ENCODE data around the gene OCRL.
"Not testable (repeated sequence)": the region's sequence is repeated elsewhere in the genome, so short reads cannot be mapped to it uniquely, and the experiment has no call there.

Gene OCRL

DNA sequence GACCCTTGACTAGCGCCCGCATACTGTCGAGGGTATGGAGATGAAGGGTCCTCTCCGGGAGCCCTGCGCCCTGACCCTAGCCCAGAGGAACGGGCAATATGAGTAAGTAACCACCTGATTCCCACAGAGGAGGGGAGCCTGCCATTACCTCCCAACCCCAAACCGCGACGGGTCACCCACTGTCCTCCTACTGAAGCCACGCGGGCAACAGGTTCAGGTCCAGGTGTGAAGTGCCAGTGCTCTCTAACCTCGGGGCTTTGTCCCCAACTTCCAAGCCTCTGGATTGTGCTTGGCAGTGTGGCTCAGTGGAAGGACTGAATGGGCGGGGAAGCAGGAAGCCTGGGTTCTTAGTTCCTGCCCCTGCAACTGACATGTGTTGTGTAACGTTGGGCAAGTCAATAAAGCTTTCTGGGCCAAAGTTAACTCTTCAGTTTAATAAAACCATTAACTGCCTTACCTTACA lies 694 bp downstream of the OCRL start:
- no peak for FAIRE-seq

DNA sequence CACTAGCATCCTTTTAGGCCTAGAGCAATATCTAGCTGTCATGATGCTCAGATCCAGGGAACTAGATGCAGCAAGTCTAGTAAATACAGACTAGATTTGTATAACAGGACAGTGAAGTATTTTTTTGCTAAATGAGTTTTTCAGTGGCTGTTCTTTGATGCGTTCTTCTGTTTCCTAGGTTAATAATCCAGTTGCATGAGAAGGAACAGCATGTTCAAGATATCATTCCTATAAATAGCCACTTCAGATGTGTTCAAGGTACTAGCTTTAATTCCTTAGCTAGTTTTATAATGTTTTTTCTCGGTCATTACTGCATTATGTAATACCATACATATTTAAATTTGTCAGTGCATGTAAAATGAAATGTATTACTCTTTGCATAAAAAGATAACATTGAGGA lies 4.7 kb downstream of the OCRL start:
- no peak for FAIRE-seq

DNA sequence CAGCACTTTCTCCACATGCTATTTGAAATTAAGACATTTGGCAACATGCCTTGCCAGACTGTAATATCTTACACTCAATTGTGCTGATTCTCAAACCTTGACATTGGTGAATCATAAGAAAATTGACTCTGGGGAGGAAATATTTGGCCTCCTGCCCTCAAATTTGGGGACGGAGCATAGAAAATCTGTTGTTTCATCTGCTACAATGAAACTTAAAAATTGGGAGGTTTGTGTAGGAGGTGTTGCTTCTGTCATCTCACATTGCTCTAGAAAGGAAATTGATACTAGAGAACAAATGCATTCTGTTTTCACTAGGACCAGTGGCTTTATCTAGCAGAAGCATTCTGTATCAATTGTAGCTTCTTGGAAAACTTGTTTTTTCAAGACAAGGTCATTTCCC lies 5.3 kb downstream of the OCRL start:
- FAIRE-seq = no peak

DNA sequence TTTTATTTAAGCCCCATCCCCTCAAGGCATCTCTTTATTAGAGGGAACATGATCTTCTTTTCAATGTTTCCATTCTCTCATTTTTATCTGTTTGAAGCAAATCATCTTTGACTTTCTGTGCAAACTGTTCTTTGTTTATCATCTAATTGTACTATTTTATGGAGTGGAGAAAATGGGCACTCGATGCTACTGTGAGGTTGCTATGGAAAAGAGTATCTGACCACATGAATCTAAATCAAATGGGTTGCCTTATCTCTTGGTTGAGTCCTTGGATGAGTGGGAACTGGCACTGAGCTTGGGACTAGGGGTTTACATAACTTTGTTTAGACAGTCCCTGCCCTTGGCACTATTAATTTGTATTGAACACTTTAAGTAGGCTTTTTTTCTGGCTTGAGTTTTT lies 9.1 kb downstream of the OCRL start:
- FAIRE-seq = no peak

DNA sequence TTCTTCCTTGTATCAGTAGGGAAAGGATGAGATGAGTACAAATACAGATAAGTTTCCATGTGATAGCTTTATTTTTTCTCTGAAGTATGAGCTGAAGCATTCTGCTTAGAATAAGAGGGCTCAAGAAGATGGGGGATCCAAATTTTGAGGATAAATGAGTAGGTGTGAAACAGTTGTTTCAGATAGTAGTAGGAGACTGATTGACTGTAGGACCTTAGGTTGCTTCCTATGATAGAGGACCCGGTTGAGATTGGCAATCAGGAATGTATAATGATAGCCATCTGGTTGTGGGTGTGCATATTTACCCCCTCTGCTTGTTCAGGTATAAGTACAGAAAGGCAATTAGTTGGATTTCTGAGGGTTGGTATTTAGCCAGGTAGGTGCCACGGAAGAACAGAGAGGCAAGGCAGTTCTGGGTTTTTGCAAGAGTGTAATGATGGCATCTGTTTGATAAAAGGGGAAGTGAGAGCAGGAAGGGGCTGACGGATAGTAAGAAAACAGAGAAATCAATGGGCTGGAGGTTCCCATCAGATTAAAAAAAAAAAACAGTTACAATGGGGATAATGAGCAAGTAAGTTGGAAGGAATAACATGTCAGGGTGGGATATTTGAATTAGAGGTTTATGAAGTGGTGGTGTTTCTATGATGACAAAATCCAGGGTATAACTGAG lies 13.7 kb downstream of the OCRL start:
- FAIRE-seq = no peak

DNA sequence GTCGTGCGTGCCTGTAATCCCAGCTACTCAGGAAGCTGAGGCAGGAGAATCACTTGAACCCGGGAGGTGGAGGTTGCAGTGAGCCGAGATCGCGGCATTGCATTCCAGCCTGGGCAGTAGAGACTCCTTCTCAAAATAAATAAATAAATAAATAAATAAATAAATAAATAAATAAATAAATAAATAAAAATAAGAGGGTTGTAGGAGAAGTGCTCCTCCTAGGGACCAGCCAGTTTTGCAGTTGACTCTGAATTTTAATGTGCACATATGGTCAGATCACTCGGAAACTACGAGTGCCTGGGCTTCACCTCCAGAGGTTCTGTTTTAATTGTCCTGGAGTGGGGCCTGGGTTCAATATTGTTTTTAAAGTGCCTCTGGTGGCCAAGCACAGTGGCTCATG lies 14.8 kb downstream of the OCRL start:
- not testable (repeated sequence) for FAIRE-seq

DNA sequence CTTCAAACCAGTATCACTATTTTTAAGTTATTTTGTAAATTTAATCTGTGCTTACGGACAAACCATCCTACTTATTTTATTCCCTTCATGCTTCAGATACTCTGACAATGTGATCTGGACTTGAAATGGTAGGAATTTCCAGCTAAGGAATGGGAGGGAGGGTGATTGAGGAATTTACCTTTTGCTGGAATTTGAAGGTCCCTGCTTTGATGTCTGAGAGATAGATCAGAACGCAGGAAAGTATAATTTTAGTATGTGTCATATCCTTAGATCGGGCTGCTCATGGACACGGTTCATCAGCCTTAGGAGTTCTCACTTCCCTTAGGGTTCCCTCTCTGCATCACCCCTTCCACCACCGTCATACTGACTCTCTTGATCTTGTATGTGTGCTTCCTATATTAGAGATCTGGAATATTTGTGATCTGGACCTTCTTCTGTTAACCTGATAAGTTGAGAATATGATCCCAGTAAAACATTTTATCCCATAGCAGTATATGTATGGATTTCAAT lies 16.8 kb downstream of the OCRL start:
- FAIRE-seq = no peak

DNA sequence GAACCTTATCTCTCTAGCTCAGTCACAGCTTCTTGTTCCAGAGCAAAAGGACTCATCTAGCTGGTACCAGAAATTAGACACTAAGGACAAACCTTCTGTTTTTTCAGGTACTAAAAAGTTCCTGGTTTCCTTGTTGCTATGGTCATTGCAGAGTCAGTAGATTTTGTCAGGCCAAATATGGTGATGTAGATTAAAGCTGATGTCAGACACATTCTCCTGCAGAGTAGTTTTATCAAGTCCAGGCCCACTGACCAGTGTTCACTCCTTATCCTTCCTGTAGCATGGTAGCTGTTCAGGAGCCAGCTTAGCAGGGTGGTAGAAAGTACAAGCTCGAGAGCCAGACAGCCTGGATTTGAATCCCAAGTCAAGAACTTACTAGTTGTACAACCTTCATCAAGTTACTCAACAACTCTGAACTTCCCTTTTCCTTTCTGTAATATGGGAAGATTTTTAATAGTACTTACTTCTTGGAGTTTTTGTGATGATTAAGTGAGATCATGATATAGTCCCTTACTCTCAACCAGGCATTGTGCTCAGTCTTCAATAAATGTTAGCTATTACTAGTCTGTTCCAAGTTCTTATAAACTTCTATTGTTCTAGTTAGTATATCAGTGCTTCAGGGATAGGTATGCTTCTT lies 17.9 kb downstream of the OCRL start:
- FAIRE-seq = no peak

DNA sequence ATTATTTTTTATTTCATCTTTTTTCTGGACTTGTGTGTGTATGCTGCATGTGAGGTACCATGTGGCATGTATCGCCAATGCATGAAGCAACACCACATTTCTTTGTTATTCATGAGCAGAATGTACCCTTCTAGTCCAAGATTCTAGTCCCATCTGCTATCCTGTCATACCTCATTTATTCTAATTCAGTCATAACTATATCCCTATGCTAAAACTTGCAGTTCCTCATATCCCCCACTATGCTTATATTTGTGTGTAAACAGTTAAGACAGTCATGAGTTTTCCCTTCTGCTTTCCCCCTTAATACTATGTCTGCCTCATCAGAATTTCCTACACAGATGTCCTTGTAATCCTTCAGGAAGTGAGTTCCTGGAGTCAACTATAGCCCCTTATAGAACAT lies 19.7 kb downstream of the OCRL start:
- FAIRE-seq = no peak

DNA sequence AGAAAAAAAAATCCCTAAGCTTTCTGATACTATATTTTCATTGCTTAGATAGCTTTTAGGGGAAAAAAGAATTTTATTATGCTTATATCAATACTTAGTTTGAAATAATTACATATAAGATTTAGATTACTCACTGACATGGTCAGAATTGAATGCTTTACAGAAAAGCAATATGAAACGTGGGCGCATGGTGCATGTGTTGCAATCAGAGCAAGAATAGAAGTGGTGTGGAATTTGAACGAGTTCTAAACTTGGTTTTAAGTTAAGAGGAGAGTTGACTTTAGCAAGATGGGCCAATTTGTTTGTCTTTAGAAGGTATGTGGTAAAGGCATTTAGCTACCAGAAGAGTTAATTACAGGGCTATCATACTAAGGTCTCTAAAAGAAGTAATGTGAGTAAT lies 21.4 kb downstream of the OCRL start:
- no peak for FAIRE-seq

DNA sequence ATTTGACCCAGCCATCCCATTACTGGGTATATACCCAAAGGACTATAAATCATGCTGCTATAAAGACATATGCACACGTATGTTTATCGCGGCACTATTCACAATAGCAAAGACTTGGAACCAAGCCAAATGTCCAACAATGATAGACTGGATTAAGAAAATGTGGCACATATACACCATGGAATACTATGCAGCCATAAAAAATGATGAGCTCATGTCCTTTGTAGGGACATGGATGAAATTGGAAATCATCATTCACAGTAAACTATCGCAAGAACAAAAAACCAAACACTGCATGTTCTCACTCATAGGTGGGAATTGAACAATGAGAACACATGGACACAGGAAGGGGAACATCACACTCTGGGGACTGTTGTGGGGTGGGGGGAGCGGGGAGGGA lies 24.3 kb downstream of the OCRL start:
- FAIRE-seq = not testable (repeated sequence)

DNA sequence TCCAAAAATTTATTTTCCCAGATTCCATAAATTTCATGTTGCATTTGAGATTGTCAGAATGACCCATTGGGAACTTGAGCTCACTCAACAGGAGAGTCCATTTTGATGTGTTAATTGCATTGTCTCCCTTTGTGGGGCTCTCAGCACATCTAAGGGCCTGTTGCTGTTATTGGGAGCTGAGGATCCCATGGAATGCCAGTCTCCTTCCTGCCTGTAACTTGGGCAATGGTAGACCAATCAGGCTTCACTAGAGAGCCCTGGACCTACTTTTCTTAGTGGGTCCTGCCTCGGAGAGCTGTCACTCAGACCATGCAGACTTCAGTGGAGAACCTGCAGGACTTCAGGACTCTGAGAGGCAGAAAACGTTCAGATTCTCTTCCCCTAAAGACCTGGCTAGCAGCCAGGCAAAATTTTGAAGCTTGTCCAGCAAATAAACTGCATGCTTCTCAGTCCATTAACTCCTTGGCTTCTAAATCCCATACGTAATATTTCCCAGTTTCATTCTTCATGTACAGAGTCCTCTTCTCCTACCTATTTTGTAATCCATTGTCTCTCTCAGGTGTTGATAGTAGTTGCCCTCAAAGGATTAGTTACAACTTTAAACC lies 25.1 kb downstream of the OCRL start:
- no peak for FAIRE-seq

DNA sequence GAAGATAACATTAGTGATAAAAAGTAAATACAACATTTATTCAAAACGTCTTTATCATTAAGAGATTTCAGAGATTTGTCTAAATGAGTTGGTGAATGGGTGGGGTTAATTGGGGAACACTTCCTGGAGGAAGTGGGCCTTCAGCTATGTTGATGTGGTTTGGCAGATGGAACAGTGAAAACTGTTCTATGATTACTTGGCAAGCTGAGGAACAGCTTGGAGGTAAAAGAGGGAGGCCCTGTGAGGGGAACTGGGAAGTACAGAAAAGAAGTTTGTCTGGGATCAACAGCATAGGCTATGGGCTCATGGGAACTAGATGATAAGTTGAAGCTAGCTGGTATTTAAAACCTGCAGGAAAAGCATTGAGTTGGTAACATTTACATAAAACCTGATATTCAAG lies 26.0 kb downstream of the OCRL start:
- FAIRE-seq = no peak

DNA sequence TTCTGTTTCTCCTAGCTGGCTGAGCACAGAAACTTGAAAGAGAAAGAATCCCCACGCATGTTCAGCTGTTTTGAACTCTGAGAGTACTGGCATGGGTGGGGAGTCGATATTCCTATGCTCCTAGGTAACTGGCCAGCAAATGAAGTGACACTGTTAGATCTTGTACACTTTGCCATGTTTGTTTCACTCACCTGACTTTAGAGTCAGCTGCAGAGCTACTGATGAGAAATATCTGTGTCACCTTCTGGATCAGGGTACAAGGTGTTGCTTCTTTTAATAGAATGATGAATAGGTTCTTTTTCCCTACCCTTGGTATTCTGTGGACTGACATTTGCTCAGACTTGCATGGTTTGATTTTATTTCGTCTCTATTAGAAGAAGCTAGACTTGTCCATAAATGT lies 28.3 kb downstream of the OCRL start:
- no peak for FAIRE-seq

DNA sequence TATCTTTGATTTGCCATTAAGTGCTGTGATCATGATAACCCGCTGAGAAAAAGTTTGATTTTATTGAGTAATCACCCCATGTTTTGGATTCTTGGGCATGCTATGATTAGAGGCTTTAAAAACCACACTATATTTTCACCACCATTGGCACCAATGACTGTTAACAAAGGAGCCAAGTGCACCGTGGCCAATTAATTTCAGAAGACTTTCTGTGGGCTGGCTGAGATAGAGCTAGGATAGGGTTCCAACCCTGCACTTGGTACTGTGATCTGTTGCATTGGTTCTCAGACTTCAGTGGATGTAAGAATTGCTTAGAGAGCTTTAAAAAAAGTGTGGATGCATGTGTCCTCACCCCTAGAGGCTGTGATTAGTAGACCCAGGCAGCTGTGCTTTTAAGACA lies 32.4 kb downstream of the OCRL start:
- FAIRE-seq = no peak

DNA sequence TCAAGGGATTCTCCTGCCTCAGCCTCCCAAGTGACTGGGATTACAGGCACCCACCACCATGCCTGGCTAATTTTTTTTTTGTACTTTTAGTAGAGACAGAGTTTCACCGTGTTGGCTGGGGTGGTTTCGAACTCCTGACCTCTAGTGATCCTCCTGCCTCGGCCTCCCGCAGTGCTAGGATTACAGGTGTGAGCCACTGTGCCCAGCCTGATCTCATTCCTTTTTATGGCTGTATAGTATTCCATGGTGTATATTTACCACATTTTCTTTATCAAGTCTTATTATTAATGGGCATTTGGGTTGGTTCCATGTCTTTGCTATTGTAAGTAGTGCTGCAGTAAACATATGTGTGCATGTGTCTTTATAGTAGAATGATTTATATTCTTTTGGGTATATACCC lies 33.6 kb downstream of the OCRL start:
- not testable (repeated sequence) for FAIRE-seq

DNA sequence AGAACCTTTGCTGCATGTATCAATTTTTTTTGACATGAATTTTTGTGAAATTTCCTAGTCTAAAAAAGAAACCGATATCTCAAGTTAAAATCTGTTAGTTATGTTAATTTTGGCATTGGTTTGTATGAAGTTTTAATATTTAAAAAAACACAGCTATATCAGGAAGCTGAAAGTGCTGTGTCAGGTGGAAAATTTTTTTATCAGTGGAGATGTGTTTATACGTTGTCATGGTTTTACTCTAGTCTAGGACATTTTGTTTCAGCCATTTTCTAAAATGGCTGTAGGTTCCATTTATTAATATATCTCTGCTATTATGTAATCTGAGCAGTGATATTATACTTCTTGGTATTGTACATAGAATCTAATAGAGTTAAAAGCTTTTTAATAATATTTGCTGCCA lies 34.2 kb downstream of the OCRL start:
- no peak for FAIRE-seq

DNA sequence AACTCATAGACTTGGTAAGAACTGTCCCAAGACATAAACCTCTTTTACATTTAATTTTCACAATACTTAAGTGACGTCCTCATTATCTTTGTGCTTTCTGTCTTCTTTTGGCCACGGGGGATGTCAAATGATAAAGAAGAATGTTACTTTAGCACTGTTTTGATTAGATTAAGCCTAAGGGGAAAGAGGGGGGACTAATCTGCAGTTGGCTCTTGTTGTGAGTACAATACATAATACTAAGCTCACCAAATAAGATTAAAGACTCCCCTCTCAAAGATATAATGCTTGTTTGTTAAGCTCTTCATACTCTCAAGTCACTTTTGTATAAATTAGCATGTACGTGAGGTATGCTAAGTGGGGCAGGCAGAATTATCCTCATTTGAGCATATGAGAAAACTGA lies 36.5 kb downstream of the OCRL start:
- no peak for FAIRE-seq

DNA sequence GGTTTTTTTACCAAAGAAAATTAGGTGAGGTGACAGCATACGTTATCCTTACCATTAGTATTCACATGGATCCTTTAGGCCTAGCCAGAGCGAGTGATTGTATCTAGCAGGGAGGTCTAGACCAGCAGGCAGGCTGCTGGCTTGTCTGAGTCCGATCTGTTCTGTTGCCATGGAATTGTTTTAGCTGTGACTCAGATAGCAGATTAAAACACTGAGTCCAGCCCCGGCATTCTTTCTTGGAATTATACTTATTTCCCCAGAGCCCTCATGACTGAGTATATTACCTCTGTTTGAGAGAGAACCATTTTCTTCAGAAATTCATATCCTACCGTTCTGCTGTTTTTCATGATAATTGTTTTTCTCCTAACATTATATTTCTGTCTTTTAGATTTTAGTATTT lies 37.4 kb downstream of the OCRL start:
- FAIRE-seq = no peak

DNA sequence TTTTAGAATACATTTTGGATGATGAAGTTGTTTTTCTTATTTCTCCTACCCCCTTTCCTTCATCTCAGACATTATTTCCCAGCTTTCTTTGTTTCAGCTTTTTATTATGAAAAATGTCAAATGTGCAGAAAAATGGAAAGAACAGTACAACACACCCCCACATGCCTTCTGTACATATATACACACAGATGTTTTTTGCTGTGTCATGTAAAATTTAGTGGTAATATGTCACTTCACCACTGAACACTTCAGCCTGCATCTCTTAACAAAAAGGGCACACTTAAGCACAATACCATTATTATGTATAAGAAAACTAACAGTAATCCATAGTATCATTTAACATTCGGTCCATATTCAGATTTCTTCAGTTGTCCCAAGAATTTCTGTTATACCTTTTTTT lies 37.8 kb downstream of the OCRL start:
- FAIRE-seq = no peak

DNA sequence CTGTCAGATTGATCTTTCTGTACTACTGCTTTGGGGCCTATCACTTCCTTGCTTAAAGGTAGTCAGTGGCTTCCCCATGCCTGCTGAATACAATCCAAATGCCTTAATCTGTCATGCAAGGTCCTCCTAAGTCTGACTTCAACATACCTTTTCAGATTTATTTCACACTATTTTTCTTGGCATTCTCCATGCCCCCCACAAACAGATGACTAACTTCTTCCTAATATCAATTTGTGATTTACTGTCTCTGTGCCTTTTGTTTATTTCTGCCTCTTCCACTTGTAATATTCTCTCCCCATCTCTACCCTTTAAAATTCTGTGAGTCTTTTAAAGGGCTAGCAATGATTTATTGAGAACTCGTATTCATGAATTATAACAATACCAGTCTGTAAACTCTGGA lies 41.8 kb downstream of the OCRL start:
- no peak for FAIRE-seq

DNA sequence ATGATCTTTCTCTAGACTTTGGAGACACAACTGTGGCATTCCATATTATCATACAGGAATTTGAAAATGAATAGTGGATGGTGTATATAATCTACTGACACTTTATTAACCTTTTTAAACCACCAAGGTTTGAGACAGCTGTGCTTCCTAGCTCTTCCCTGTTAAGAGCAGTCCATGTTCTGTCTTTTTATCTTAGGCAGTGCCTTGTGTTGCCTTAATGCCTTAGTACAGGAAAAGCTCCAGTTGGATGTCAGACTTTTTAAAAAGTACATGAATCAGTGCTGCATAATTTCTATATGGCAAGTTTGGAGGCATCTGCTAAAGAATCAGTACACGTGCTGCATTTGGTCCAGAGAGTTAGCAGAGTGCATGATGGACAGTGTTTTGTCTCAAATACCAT lies 45.1 kb downstream of the OCRL start:
- FAIRE-seq = no peak

DNA sequence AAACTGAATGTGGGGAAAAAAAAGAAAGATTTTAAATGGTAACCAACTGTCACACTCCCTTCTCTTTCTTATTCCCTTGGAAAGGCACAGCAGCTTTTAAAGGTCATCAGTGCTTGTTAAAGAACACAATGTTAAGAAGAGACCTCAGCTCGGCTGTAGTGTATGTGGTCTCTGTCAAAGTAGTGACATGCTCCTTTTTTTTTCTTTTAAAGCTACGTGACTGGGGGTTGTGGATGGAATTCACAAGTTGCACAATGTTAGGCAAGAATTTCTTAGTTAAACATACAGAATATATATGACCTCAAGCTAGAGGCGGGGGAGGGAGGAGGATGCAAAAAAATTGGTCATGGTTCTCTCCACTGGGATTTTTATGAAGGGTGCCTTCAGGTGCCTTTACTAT lies 45.6 kb downstream of the OCRL start:
- no peak for FAIRE-seq

DNA sequence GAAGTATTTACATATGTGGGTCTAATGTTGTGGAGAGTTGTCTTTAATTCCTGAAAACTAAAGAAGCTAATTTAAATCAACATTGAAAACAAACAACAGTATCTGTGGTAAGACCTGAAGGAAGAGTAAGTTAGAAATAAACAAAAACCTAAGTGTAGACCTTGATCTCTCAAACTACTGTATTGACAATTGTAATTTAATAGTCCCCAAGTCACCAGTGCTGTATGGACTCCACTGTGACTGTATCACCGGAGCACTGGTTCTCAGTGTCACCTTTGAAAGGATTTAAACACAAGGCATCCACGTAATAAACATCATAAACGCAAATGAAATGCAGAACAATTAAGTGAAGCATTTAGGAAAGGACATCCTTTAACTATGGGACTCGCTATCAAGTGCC lies 46.4 kb downstream of the OCRL start:
- no peak for FAIRE-seq

DNA sequence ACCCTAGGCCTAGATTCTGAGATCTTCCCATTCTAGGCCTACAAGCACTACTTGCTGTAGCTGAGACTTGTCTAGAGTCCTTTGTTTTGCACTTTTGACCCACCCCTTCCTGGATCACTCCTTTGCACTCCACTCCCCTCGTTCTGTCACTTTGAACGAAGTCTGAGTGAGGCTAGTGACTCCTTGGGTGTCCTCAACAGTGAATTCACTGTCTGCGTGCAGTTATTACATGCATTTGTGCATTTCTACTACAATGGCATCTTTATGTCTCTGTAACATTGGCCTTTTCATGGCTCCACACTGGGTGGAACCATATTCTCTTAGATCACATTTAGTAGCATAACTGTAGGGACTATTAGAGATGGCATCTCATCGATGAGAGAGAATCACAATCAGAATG lies 50.5 kb downstream of the OCRL start:
- no peak for FAIRE-seq
